LNCAP (cell line): ENCODE measurements around the gene HEATR9.

Experiments used
- CTCF ChIP-seq: fragments of 450-650 bp; IDR thresholded peaks from 2 replicates; pipeline ENCODE4 v1.5.1; 2017; ENCODE audit warnings: mild to moderate bottlenecking

The HEATR9 gene

GRCh38 chr17:35808240-35808961 lies 60.3 kb downstream of the HEATR9 start:
- TF ChIP-seq CTCF: no peak

GRCh38 chr17:35807371-35808144 lies 61.1 kb downstream of the HEATR9 start:
- no peak for TF ChIP-seq CTCF
